IMR-90 (cell line): ENCODE results near the gene FKBP7. TPM values are rescaled to one million over a fixed set of nuclear protein-coding genes. Genes with fewer than 3 reads are reported as not detected.

ENCODE experiments used
- ATAC-seq: fragments of 200-7000 bp; cut with Tn5 transposase; 2 replicates; pipeline ENCODE4 v1.9.1; 2020; ENCODE audit warnings: low read depth, mild to moderate bottlenecking, moderate library complexity
- BruUV-seq: library from RNA; stranded (reverse); fragments of 400-500 nt; replicated peaks from 2 replicates; lab custom pipeline; 2021; lab: Mats Ljungman, UMichigan
- CTCF ChIA-PET: fragments of 300-600 bp; formaldehyde crosslinking; extraction: SDS; loops from one replicate; lab custom pipeline; 2021; ENCODE audit warnings: antibody characterized with exemption; lab: Yijun Ruan, JAX
- POLR2A ChIA-PET: fragments of 300-600 bp; sonication (Branson Sonifier 250); formaldehyde crosslinking; loops from one replicate; lab custom pipeline; 2022; ENCODE audit warnings: antibody characterized with exemption; ENCODE audit not compliant: unreplicated experiment; lab: Charles Lee
- DNase-seq: peaks from one replicate; pipeline ENCODE4 v3.0.0; 2013
- H2AFZ ChIP-seq: replicated peaks from 2 replicates; pipeline ENCODE3; 2013; ENCODE audit warnings: low read length, mild to moderate bottlenecking; ENCODE audit not compliant: poor library complexity
- H2AK5ac ChIP-seq: 2 replicates; pipeline ENCODE4 v1.6.1; 2013; ENCODE audit warnings: low read depth, low read length, inconsistent platforms
- H2AK9ac ChIP-seq: replicated peaks from 2 replicates; pipeline ENCODE3; 2013; ENCODE audit warnings: mild to moderate bottlenecking, low read depth, low read length, moderate library complexity; ENCODE audit not compliant: poor library complexity
- H2BK120ac ChIP-seq: 2 replicates; pipeline ENCODE4 v1.6.1; 2013; ENCODE audit warnings: low read depth, low read length, inconsistent platforms
- H2BK15ac ChIP-seq: 3 replicates; pipeline ENCODE4 v1.6.1; 2013; ENCODE audit warnings: low read depth, low read length, inconsistent platforms
- H2BK20ac ChIP-seq: 2 replicates; pipeline ENCODE4 v1.6.1; 2013; ENCODE audit warnings: low read depth, mild to moderate bottlenecking, inconsistent platforms, low read length, moderate library complexity
- H2BK5ac ChIP-seq: 2 replicates; pipeline ENCODE4 v1.6.1; 2013; ENCODE audit warnings: mild to moderate bottlenecking, low read depth, low read length, inconsistent platforms; ENCODE audit not compliant: poor library complexity, severe bottlenecking
- H3K14ac ChIP-seq: replicated peaks from 2 replicates; pipeline ENCODE4 v1.6.1; 2013; ENCODE audit warnings: low read depth, low read length, inconsistent platforms
- H3K18ac ChIP-seq: 2 replicates; pipeline ENCODE4 v1.6.1; 2013; ENCODE audit warnings: low read depth, low read length, control low read depth
- H3K23ac ChIP-seq: 2 replicates; pipeline ENCODE4 v1.6.1; 2013; ENCODE audit warnings: low read depth, low read length, inconsistent platforms
- H3K27ac ChIP-seq: 2 replicates; pipeline ENCODE4 v1.5.1; 2013; ENCODE audit warnings: mild to moderate bottlenecking, control low read depth, low read length; ENCODE audit not compliant: insufficient read depth
- H3K27me3 ChIP-seq: 2 replicates; pipeline ENCODE4 v1.6.1; 2013; ENCODE audit warnings: low read length; ENCODE audit not compliant: control insufficient read depth, insufficient read depth
- H3K36me3 ChIP-seq: 2 replicates; pipeline ENCODE4 v1.6.1; 2013; ENCODE audit warnings: low read length, mixed read lengths; ENCODE audit not compliant: control insufficient read depth, insufficient read depth
- H3K4ac ChIP-seq: 2 replicates; pipeline ENCODE4 v1.6.1; 2013; ENCODE audit warnings: low read depth, low read length, inconsistent platforms
- H3K4me1 ChIP-seq: 2 replicates; pipeline ENCODE4 v1.6.1; 2013; ENCODE audit warnings: low read length, mixed read lengths; ENCODE audit not compliant: control insufficient read depth, insufficient read depth
- H3K4me2 ChIP-seq: 2 replicates; pipeline ENCODE4 v1.6.1; 2013; ENCODE audit warnings: low read depth, mild to moderate bottlenecking, control low read depth, low read length, moderate library complexity
- H3K4me3 ChIP-seq: 2 replicates; pipeline ENCODE4 v1.5.1; 2013; ENCODE audit warnings: low read depth, mild to moderate bottlenecking, control low read depth, low read length, moderate library complexity; ENCODE audit not compliant: insufficient read depth
- H3K56ac ChIP-seq: 2 replicates; pipeline ENCODE4 v1.6.1; 2013; ENCODE audit warnings: low read length, inconsistent platforms; ENCODE audit not compliant: insufficient read depth; ENCODE audit errors: extremely low read depth
- H3K79me1 ChIP-seq, 2 experiments: 2 replicates each; pipeline ENCODE4 v1.6.1; 2013; ENCODE audit warnings: low read length in 2 of 2, inconsistent platforms in 1 of 2, low read depth in 1 of 2
- H3K9ac ChIP-seq: 2 replicates; pipeline ENCODE4 v1.6.1; 2013; ENCODE audit warnings: low read depth, low read length, control low read depth
- H3K9me1 ChIP-seq: 2 replicates; pipeline ENCODE4 v1.6.1; 2013; ENCODE audit warnings: low read length, inconsistent platforms; ENCODE audit not compliant: insufficient read depth
- H3K9me3 ChIP-seq: 2 replicates; pipeline ENCODE4 v1.6.1; 2013; ENCODE audit warnings: low read length; ENCODE audit not compliant: control insufficient read depth, insufficient read depth
- H4K20me1 ChIP-seq: 2 replicates; pipeline ENCODE4 v1.6.1; 2013; ENCODE audit warnings: low read length, inconsistent platforms; ENCODE audit not compliant: insufficient read depth
- H4K5ac ChIP-seq: 2 replicates; pipeline ENCODE4 v1.6.1; 2013; ENCODE audit warnings: mild to moderate bottlenecking, low read depth, low read length, control low read depth
- H4K8ac ChIP-seq, 2 experiments: 2 replicates each; pipeline ENCODE4 v1.6.1; 2013; ENCODE audit warnings: low read depth in 2 of 2, low read length in 2 of 2, control low read depth in 1 of 2, inconsistent platforms in 1 of 2
- H4K91ac ChIP-seq: 2 replicates; pipeline ENCODE4 v1.6.1; 2013; ENCODE audit warnings: low read depth, low read length, inconsistent platforms; ENCODE audit not compliant: insufficient read depth
- BHLHE40 ChIP-seq: fragments of 150-350 bp; IDR thresholded peaks from 2 replicates; pipeline ENCODE4 v1.6.1; 2016; ENCODE audit warnings: mild to moderate bottlenecking, low read depth, low read length
- FOS ChIP-seq: fragments of 150-350 bp; IDR thresholded peaks from 2 replicates; pipeline ENCODE4 v1.6.1; 2016; ENCODE audit warnings: low read depth, low read length
- MAFK ChIP-seq: IDR thresholded peaks from 2 replicates; pipeline ENCODE4 v1.6.1; 2012; ENCODE audit warnings: low read depth, low read length, improper control_type of control experiment
- MAZ ChIP-seq: IDR thresholded peaks from 2 replicates; pipeline ENCODE4 v1.6.1; 2012; ENCODE audit warnings: low read depth, mild to moderate bottlenecking, low read length, improper control_type of control experiment, moderate library complexity, borderline replicate concordance
- POLR2A ChIP-seq: IDR thresholded peaks from 2 replicates; pipeline ENCODE4 v1.6.1; 2012; ENCODE audit warnings: mild to moderate bottlenecking, low read depth, low read length
- RAD21 ChIP-seq: IDR thresholded peaks from 2 replicates; pipeline ENCODE4 v1.6.1; 2012; ENCODE audit warnings: low read length, improper control_type of control experiment
- RCOR1 ChIP-seq: IDR thresholded peaks from 2 replicates; pipeline ENCODE4 v1.6.1; 2012; ENCODE audit warnings: mild to moderate bottlenecking, low read length, improper control_type of control experiment; ENCODE audit not compliant: insufficient replicate concordance
- RFX5 ChIP-seq: IDR thresholded peaks from 2 replicates; pipeline ENCODE4 v1.8.0; 2012; ENCODE audit warnings: low read depth, mild to moderate bottlenecking, low read length, moderate library complexity
- SMC3 ChIP-seq: fragments of 150-350 bp; IDR thresholded peaks from 2 replicates; pipeline ENCODE4 v1.6.1; 2016; ENCODE audit warnings: low read depth, mild to moderate bottlenecking, antibody characterized with exemption, low read length, moderate library complexity
- USF2 ChIP-seq: fragments of 150-350 bp; IDR thresholded peaks from 2 replicates; pipeline ENCODE4 v1.6.1; 2017; ENCODE audit warnings: mild to moderate bottlenecking, antibody characterized with exemption, low read length, low read depth
- WGBS, 2 experiments: methylation state at CpG; one replicate each; pipeline versions ENCODE4 v1.1.5 to v1.1.7; 2013; ENCODE audit warnings: missing lambda C conversion rate in 2 of 2; ENCODE audit not compliant: insufficient read length in 1 of 2; ENCODE audit errors: extremely low coverage in 2 of 2; 5-methylcytosine and 5-hydroxymethylcytosine counted together
- dilution Hi-C: fragments of 300-500 bp; cut with HindIII; formaldehyde crosslinking; loops from one replicate; pipeline ENCODE4 v1.14.3; 2018; ENCODE audit warnings: low sequenced_read_pairs; ENCODE audit not compliant: unreplicated experiment
- in situ Hi-C: fragments of 300-500 bp; cut with MboI; formaldehyde crosslinking; loops from 3 replicates; pipeline ENCODE4 v1.14.3; 2019; ENCODE audit warnings: low sequenced_read_pairs, inconsistent platforms, mixed read lengths
- intact Hi-C: fragments of 100-400 bp; cut with micrococcal nuclease; formaldehyde crosslinking; loops from 2 replicates; pipeline ENCODE4 v1.10.0; 2022
- polyA plus RNA-seq, 3 experiments: library from polyadenylated mRNA; depleted of rRNA; stranded (reverse); fragments of >200 nt; gene quantifications; 2 replicates each; pipeline ENCODE4 v1.2.3, GENCODE V29; 2012; ENCODE audit warnings: low replicate concordance in 1 of 3
- total RNA-seq: library from RNA; depleted of rRNA; stranded (reverse); fragments of >200 nt; gene quantifications from 2 replicates; pipeline ENCODE4 v1.2.3, GENCODE V29; 2012

FKBP7 gene
- total and polyA plus RNA-seq, 2 of the 4 experiments (the other 2 are of a cell fraction): 32.6 to 51.0 TPM

- TF ChIP-seq RCOR1 (no peak), USF2 (no peak), SMC3 (no peak), MAZ (no peak), RAD21 (no peak), BHLHE40 (no peak), POLR2A (no peak), FOS (no peak), MAFK (no peak), RFX5 (no peak)
- Histone ChIP-seq H3K4me2 (peak overlapping the region; percentile 73), H4K20me1 (no peaks in the 10 kb centered on the region), H3K27ac (peak overlapping the region; percentile 27), H3K4me3 (peak overlapping the region; percentile 96), H3K9ac (peak overlapping the region; percentile 98), H2AK5ac (no peak overlapping the region), H3K14ac (peak overlapping the region; percentile 77), H2AK9ac (peak overlapping the region; percentile 79), H4K91ac (peak overlapping the region; percentile 6; the same call in 1 of the 2 replicates), H2AFZ (peak overlapping the region; percentile 91), H3K9me1 (peaks cover under 1% of the 10 kb centered on the region; the same call in 1 of the 2 replicates), H3K79me1 (peaks cover 13 to 26% of the 10 kb centered on the region in 2 experiments; a peak in 3 of 4 replicates), H2BK15ac (no peak overlapping the region), H2BK5ac (peak overlapping the region; percentile 76), H3K4ac (peak overlapping the region; percentile 77), H3K27me3 (no peaks in the 10 kb centered on the region), H3K9me3 (no peaks in the 10 kb centered on the region), H4K8ac (peak overlapping the region; percentile 46 to 93; a peak in 3 of 4 replicates), H4K5ac (no peak overlapping the region; the same call in 1 of the 2 replicates), H3K4me1 (no peaks in the 10 kb centered on the region), H3K23ac (peak overlapping the region; percentile 90; the same call in 1 of the 2 replicates), H2BK20ac (no peak overlapping the region), H3K18ac (no peak overlapping the region), H3K36me3 (peaks cover 2% of the 10 kb centered on the region), H3K56ac (peak overlapping the region; percentile 75; the same call in 1 of the 2 replicates), H2BK120ac (no peak overlapping the region)
- WGBS, 2 experiments: no CpG with 5 or more reads among the region's 8 CpGs
- CTCF ChIA-PET: interaction anchor here (0.6 to 1.3 kb wide), 3 partner anchors 9 to 1107 kb away, joined by 3 to 4 read pairs (median 3); no protein-coding TSS in a partner anchor
- DNase-seq: peak; percentile 7
- no TSS peak for BruUV-seq
- in situ Hi-C loops (no loop called here), dilution Hi-C loops (no loop called here), intact Hi-C loops (loop anchor here (5.0 kb wide), 1 partner anchor 411 kb away; the partner anchor contains the start of gene RBM45)
- peak; percentile 13; the same call in 1 of the 2 replicates for ATAC-seq
- POLR2A ChIA-PET: interaction anchor here (0.9 kb wide), 1 partner anchor 73 kb away, joined by 3 read pairs; the partner anchor contains the start of genes PJVK and PRKRA
These were observed 45.3 kb upstream of the FKBP7 start for GRCh38 chr2:178523596-178524134.
